HG03097 (cell line): Measurements from ENCODE around the gene BNC2.

ENCODE experiments used
- ATAC-seq: cut with Tn5 transposase; IDR thresholded peaks from one replicate; pipeline ENCODE4 v1.9.1; 2021; ENCODE audit not compliant: unreplicated experiment, low FRiP score

Gene BNC2

GRCh38 chr9:16687678-16688369 lies 182.6 kb downstream of the BNC2 start:
- ATAC-seq: no peak

- ATAC-seq: no peak
Measured at GRCh38 chr9:16683326-16683725, 187.1 kb downstream of the BNC2 start.

DNA sequence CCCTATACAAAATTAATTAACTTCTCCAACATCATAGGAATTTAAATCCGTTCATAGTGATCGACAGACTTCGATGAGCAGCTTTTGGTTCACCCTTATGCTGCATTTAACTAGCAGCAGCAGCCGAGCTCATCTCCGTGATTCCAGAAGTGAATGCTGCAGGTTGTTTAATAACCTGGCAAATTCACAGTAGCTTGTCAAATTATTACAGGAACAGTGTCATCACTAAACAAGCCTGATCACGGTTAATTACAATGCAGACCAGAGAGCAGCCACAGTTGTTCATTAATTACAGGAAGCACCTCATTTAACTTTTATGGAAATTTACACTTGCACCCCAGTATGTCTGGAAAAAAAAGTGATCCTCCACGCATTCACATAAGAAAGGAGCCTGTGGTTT lies 188.2 kb downstream of the BNC2 start:
- ATAC-seq: no peak

DNA sequence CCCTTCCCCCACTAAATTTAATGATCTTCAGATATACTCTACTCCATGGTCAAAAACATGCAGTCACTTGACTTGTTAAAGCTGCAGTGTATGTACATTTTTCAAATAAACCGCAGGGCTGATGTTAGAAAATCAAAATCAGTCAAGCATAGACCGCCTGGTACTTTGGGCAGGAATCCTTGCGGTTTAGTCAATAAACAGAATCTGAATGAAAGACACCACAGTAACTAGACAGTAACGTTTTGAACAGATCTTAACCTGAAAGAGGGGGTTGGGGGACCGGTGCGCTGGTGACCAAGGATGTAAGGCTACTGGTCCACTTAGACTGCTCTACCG lies 188.8 kb downstream of the BNC2 start:
- ATAC-seq: no peak

- no peak for ATAC-seq
Measured at GRCh38 chr9:16680975-16681651, 189.4 kb downstream of the BNC2 start.

GRCh38 chr9:16680541-16680940 lies 189.9 kb downstream of the BNC2 start:
- ATAC-seq: no peak

DNA sequence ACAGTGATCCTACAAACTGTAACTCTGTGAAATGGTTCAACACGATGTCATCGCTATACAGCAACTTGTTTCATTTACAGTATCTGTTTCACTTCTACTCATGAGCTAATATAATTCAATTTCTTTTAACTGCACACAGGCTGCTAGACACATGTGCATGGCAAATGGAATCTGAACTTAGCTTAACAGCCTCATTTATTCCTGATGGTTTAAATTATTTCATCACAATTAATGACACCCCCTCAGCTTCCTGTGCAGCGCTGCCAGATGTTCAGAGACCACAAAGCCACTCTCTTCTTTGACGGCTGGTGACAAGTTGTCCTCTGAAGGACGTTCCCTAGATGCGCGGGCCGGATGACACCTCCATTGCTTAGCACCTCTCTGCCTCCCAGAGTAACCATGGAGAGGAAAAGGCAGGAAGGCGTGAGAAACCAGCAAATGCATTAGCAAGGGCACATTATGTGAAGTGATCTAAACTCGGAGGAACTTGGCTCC lies 191.1 kb downstream of the BNC2 start:
- no peak for ATAC-seq

- no peak for ATAC-seq
Measured at GRCh38 chr9:16676519-16676918, 194.0 kb downstream of the BNC2 start.

DNA sequence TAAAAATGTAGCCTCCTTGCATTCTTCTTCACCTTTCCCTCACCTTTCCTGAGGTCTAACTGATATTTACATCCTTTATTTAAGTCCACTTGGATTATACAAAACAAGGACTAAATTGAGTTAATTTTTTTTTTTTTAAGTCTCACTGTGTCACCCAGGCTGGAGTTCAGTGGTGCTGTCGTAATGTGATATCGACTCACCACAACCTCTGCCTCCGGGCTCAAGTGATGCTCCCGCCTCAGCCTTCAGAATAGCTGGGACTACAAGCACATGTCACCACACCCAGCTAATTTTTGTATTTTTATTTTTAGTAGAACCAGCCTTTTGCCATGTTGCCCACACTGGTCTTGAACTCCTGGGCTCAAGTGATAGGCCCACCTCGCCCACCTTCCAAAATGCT lies 195.3 kb downstream of the BNC2 start:
- no peak for ATAC-seq

DNA sequence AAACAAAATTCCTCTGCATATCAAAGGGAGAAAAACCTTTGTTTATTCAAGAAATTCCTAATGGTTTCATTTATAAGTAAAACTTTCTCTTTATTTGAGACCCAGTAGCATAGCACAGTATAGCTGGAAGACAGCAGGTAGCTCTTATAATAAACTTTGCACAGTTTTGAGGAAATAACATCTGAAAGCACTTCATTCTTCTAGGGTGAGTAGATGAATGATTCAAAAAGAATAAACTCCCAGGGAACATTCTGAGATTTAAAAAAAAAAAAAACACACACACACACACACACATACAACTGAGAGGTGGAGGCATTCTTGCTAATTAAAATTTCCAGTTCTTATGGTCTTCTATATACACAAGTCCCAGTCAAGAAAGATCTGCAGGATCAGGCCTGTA lies 197.3 kb downstream of the BNC2 start:
- ATAC-seq: no peak

- no peak for ATAC-seq
Measured at GRCh38 chr9:16672501-16672900, 198.0 kb downstream of the BNC2 start.

GRCh38 chr9:16671591-16672137 lies 198.8 kb downstream of the BNC2 start:
- no peak for ATAC-seq

- ATAC-seq: no peak
Measured at GRCh38 chr9:16670791-16671190, 199.7 kb downstream of the BNC2 start.

GRCh38 chr9:16668734-16669295 lies 201.7 kb downstream of the BNC2 start:
- no peak for ATAC-seq

- no peak for ATAC-seq
Measured at GRCh38 chr9:16664211-16664610, 206.3 kb downstream of the BNC2 start.

- ATAC-seq: no peak
Measured at GRCh38 chr9:16661816-16662215, 208.7 kb downstream of the BNC2 start.

DNA sequence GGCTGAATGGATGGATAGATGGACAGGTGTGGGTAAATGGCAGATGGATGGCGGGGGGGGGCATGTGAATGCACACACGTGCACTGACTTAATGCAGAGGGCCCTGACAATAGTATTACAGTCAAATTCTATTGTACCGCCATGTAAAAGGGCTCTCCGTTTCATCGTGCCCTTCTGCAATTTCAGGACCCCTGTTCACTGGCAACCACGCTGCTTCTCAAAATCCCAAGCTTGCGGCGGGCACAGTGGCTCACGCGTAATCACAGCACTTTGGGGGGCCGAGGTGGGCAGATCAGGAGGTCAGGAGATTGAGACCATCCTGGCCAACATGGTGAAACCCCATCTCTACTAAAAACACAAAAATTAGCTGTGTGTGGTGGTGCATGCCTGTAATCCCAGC lies 211.4 kb downstream of the BNC2 start:
- ATAC-seq: no peak

GRCh38 chr9:16656432-16657169 lies 213.9 kb downstream of the BNC2 start:
- no peak for ATAC-seq

GRCh38 chr9:16654596-16655126 lies 215.8 kb downstream of the BNC2 start:
- ATAC-seq: no peak

GRCh38 chr9:16653491-16654399 lies 216.7 kb downstream of the BNC2 start:
- no peak for ATAC-seq
